HG03095 (cell line): ENCODE measurements around the gene OVOL2.

Source experiments
- ATAC-seq: cut with Tn5 transposase; IDR thresholded peaks from one replicate; pipeline ENCODE4 v1.9.1; 2021; ENCODE audit warnings: moderate library complexity; ENCODE audit not compliant: unreplicated experiment

OVOL2 gene

GRCh38 chr20:18016772-18017171, 40.9 kb downstream of the OVOL2 start:
- ATAC-seq, result no peak

- no peak for ATAC-seq
Observed at GRCh38 chr20:18014411-18014810, 43.3 kb downstream of the OVOL2 start.

DNA sequence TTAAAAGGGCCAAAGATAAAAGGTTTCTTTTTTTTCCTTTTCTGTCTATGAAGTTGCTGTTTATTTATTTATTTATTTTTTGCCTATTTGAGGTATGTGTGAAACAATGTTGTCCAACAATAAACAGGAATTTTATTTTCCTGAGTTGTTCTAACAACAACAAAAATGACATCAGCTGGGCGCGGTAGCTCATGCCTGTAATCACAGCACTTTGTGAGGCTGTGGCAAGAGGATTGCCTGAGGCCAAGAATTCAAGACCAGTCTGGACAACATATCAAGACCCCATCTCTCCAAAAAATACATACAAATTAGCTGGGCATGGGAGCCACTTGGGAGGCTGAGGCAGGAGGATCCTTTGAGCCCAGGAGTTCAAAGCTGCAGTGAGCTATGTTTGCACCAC, 44.8 kb downstream of the OVOL2 start:
- no peak for ATAC-seq

DNA sequence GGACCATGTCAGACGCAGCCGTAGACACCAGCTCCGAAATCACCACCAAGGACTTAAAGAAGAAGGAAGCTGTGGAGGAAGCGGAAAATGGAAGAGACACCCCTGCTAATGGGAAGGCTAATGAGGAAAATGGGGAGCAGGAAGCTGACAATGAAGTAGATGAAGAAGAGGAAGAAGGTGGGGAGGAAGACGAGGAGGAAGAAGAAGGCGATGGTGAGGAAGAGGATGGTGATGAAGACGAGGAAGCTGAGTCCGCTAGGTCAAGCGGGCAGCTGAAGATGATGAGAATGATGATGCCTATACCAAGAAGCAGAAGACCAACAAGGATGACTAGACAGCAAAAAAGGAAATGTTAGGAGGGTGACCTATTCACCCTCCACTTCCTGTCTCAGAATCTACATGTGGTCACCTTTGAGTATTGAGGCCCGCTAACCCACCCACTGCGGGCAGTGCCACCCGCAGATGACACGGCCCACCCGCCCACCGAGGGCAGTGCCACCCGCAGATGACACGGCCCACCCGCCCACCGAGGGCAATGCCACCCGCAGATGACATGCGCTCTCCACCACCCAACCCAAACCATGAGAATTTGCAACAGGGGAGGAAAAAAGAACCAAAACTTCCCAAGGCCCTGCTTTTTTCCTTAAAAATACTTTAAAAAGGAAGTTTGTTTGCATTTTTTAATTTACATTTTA, 45.6 kb downstream of the OVOL2 start:
- ATAC-seq, result no peak

DNA sequence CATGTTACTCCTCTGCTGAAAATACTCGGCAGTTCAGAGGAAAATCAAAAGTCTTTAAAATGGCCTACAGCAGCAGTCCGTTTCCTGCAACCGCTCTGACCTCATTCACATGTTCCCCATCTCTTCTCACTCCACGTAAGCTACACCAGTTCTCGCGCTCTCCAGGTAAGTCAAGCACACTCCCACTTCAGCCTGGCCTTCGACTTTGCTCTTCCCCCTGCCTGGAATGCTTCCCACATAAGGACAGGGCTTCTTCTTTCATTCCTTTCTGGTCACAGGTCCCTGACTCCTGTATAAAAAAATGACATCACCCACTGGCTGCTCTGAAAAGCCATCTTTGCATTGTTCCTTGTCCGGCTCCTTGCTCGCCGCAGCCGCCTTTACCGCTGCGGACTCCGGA, 46.2 kb downstream of the OVOL2 start:
- ATAC-seq, result no peak

DNA sequence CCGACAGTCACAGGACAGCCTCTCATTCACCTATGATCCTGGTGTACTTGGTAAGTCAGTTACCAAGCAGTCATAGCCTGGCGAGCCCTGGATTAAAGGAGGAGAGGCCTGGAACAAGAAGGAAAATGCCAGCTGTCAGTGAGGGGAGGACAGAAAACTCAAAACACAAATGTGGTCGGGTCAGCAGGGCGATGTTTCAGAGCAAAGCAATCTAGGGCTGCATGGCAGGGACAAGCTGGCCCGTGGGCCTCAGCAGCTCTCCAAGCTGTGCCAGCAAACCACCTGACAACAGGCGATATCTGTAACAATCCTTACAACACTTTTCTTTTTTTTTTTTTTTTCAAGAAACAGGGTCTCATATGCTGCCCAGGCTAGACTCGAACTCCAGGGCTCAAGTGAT, 48.6 kb downstream of the OVOL2 start:
- no peak for ATAC-seq

DNA sequence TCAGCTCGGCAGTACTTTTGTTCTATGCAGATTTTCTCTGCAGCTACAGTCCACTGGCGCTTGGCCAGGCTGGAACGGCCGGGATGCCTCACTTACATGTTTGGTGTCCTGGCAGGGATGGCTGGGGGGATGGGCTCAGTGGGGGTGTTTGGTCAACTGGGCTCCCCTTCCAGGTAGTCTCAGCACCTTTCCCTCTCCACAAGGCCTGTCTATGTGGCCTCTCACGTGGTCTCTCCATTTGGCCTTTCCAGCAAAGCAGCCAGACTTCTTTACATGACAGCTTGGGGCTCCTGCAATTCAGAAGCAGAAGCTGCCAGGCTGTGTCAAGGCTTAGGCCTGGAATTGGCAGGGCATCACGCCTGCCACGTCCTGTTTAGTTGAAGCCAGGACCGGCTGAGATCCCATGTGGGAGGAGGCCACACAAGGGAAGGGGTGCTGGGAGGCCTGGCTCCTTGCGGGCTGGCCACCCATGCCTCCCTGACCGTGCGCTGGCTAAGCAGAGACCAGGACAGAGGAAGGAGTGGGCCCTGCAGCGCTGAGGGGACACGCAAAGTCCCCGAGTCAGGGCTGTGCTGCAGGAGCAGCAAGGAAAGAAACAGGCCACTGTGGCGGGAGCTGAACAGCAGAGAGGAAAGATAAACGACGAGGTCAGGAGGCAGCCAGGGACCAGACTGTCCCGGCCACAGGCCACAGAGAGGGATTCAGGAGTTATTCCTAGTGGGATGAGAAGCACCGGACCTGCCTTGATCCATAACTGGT, 50.0 kb downstream of the OVOL2 start:
- no peak for ATAC-seq

GRCh38 chr20:18006684-18007083, 51.0 kb downstream of the OVOL2 start:
- ATAC-seq, result no peak

- ATAC-seq, result no peak
Observed at GRCh38 chr20:18005990-18006364, 51.7 kb downstream of the OVOL2 start.

DNA sequence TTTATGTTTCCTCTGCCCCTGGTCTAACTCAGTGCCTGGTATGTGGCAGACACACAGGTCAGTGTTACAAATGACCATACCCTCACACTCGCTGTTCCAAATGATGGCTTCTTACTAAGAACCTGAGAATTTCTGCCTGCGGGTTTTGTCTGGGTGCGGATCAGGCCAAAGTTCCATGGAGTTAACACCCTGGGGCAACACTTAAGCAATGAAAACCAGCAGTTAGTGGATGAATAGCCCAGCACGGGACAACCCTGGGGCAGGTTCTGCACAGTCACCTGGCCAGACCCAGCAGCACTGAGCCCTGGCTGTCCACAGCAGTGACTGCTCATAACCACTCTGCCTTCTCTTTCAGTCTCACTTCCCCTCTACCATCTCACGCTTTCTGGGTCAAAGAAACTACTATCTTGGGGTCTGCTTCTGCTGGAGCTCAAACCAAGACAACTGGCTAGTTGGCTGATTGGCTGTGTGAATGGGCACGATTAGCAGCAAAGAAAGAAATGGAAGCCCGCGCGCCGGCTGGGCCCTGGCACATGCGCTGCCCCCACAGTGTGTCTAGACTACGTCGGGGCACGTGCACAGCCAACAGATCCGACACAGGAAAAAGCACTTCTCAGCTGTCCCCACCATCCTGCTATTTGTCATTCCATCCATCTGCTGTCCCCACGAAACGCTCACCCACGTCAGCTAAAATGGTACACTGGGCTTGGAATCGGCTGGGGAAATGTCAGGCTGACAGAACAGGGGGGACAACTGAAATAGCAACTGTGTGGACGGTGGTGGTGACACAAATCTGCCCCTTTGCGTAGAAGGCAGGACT, 52.3 kb downstream of the OVOL2 start:
- peak; percentile 97 for ATAC-seq

DNA sequence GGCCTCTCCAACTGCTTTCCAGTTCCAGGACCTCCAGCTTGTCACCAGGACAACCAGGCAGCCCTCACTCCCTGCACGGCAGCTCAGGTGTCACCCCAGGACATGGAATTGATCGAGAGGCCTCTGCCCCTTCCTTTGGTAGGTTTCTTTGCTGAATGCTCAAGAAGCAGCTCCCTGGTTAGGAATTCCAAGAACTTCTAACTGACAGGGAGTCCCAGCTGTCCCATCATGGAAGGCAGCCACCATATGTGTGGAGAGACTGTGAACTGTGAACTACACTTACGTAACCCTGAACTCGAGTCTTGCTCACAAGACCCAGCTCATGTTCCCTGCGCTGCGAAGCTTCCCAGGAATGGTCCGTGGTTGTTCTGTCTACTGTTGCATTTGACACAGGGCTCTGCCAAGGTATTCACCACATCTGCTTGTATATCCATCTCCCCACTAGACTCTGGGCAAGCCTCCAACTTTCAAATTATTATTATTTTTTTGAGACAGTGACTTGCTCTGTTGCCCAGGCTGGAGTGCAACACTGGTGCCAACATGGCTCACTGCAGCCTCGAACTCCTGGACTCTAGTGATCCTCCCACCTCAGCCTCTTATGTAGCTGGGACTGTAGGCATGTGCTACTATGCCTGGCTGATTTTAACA, 53.2 kb downstream of the OVOL2 start:
- no peak for ATAC-seq

GRCh38 chr20:18003897-18004296, 53.8 kb downstream of the OVOL2 start:
- ATAC-seq, result no peak

DNA sequence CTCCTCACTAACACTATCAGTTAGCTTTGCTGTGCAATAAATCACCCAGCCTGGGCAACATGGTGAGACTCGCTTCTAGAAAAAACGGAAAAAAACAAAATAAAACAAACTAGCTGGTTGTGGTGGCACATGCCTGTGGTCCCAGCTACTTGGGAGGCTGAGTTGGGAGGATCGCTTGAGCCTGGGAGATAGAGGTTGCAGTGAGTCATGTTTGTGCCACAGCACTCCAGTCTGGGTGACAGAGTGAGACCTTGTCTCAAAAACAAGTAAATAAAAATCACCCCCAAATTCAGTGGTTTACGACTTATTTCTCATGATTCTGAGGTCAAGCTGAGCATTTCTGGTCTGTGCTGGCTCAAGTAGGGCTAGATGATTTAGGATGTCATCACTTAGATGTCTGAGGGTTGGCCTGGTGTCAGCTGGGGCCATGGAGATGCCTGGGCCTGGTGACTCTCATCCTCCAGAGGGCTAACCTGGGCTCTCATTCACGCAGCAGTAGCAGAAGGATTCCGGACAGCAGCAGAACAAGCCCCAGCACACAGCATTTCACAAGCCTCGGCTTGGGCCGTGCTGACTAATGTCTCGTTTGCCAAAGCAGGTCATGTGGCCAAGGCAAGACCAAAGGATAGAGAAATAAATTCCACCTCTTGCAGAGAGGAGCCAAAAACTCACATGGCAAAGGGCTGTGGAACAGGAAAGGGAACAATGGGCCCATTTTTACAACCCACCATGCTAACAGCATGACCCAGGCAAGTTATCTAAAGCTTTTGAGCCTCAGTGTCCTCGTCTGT, 56.4 kb downstream of the OVOL2 start:
- no peak for ATAC-seq

- ATAC-seq, result no peak
Observed at GRCh38 chr20:17999566-17999965, 58.1 kb downstream of the OVOL2 start.

DNA sequence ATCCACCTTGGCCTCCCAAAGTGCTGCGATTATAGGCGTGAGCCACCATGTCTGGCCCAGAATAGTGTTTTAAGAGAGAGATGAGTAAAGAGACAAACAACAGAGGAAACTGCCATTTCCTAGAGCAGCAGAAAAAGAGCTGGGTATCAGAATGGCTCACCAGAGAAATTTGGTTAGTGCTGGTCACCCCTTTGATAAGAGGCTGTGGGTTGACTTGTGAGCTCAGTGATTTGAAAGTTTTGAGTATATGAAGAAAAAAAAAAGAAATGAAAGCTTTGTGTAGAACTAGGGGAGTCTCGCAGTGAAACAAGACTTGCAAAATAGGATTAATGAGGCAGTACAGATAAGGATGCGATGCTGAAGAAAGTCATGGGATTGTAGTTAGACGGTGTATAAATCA, 59.3 kb downstream of the OVOL2 start:
- ATAC-seq, result no peak

DNA sequence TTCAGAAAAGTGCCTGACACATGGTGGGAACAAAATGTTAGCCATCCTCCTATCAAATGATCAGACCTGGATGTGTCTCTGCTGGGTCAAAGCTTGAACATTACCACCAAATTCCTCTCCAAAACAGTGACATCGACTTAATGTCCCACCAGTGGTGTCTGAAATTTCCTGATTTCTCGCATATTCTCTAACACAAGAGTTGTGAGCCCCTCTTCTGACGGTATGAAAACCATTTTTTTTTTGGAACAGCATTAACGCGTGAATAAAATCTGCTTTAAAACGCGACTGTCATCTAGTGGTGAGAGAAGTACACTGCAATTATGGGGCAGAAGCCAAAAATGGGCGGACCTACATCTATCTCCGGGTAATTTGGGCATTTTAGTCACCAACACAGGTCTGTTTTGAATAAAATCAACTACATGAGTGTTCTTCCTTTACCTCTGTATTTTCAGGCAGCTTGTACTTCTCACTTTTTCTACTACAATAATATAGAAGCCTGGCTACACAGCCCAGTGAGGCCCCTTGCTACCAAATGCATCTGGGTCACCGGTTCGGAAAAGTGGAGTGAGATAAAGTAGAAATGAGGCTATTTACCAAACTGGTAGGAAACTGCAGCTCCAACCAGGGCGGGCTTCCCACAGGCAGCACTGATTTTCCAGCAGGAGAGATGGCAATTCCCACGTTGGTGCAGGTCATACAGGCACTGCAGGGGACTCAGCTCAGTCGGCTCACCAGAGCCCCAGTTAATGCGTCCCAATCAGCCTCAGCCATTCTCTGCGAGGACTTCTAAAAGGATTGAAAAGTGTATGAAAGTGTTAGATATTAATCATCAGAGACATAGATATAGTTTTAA, 61.5 kb downstream of the OVOL2 start:
- no peak for ATAC-seq

- ATAC-seq, result no peak
Observed at GRCh38 chr20:17993546-17993945, 64.2 kb downstream of the OVOL2 start.

DNA sequence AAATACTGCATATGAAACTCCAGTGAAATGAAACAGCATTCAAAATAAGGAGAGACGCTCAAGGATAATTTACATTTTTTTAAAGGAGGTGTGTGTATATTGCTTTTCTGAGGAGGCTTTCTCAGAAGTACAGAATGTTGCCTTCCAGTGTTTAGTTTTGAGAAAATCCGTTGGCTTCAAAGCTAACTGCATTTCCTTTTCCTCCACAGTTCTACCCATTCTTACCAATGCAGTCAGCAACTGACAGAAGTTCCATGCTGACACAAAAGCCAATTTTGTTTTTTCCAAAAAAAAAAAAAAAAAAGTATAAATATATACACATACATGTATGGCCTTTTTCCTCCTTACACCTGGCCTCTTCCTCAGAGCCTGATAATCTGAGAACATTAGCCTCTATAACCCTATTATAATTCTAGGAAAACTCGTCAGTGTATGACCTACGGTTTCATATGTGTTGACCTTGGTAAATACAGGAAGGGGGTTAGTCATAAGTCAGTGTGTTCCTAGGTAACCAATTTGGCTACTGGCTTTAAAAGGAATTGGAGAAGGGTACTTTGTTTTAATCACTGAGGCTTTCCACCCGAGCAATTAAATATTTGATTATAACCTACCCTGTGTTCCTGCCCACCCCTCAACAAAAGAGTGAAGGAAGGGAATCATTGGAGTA, 64.7 kb downstream of the OVOL2 start:
- ATAC-seq, result no peak

DNA sequence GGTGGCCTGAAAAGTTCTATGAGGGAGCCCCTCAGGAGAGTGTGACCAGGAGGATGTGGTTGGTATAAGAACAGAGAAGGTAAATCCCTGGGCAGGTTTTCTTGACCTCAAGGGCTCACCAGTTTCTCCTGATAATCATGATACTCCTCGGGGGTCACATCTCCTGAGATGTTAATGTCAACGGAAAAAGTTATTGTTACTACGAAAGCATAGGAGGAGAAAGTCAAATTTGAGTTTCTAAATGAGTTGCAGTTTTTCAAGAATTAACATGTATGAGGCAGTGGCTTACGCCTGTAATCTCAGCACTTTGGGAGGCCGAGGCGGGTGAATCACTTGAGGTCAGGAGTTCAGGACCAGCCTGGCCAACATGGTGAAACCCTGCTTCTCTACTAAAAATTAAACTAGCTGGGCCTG, 65.5 kb downstream of the OVOL2 start:
- ATAC-seq, result peak; percentile 59
